HepG2 (cell line): ENCODE data around the gene SRSF3. TPM values are rescaled to one million over a fixed set of nuclear protein-coding genes. Genes with fewer than 3 reads are reported as not detected.

Experiments used
- CEBPB ChIP-seq: IDR thresholded peaks from 2 replicates; pipeline ENCODE4 v1.6.1; 2011; ENCODE audit warnings: low read depth, low read length, improper control_type of control experiment, borderline replicate concordance
- FOXP1 ChIP-seq, 2 experiments: fragments of 450-650 bp in 1 of 2; IDR thresholded peaks; 2 replicates each; pipeline ENCODE4 v1.6.1; 2017 to 2018; ENCODE audit warnings: antibody characterized with exemption in 1 of 2
- GABPA ChIP-seq, 2 experiments: IDR thresholded peaks; 2 replicates each; pipeline ENCODE4 v1.6.1; 2011 to 2016; ENCODE audit warnings: low read depth in 2 of 2, low read length in 1 of 2, missing biosample characterization in 1 of 2, missing genetic modification characterization in 1 of 2
- ISL2 ChIP-seq: sonication (generic); formaldehyde crosslinking; IDR thresholded peaks from 2 replicates; pipeline ENCODE4 v1.5.0; 2020; ENCODE audit warnings: missing genetic modification reagents
- MAF1 ChIP-seq: sonication (generic); formaldehyde crosslinking; IDR thresholded peaks from 2 replicates; pipeline ENCODE4 v1.5.0; 2020; ENCODE audit warnings: missing genetic modification reagents, borderline replicate concordance
- MTA1 ChIP-seq: sonication (generic); formaldehyde crosslinking; IDR thresholded peaks from 2 replicates; pipeline ENCODE4 v1.4.0; 2020; ENCODE audit warnings: missing genetic modification reagents, mild to moderate bottlenecking, borderline replicate concordance
- NAIF1 ChIP-seq: sonication (generic); formaldehyde crosslinking; IDR thresholded peaks from 2 replicates; pipeline ENCODE4 v1.5.0; 2020; ENCODE audit warnings: mild to moderate bottlenecking, missing genetic modification reagents, borderline replicate concordance
- SPEN ChIP-seq: sonication (generic); formaldehyde crosslinking; IDR thresholded peaks from 2 replicates; pipeline ENCODE4 v1.5.1; 2020; ENCODE audit warnings: low read depth, mild to moderate bottlenecking, missing genetic modification reagents
- ZNF225 ChIP-seq: sonication (generic); formaldehyde crosslinking; IDR thresholded peaks from 2 replicates; pipeline ENCODE4 v1.4.0; 2020; ENCODE audit warnings: mild to moderate bottlenecking, missing genetic modification reagents
- ZNF792 ChIP-seq: IDR thresholded peaks from 2 replicates; pipeline ENCODE4 v1.6.1; 2016
- ZNF878 ChIP-seq: sonication (generic); formaldehyde crosslinking; IDR thresholded peaks from 2 replicates; pipeline ENCODE4 v1.8.1; 2023; ENCODE audit warnings: mild to moderate bottlenecking, missing genetic modification reagents, moderate library complexity
- polyA plus RNA-seq, 8 experiments: library from polyadenylated mRNA; depleted of rRNA in 3 of 8; stranded (reverse) in 7 of 8; unstranded in 1 of 8; fragments of >200 nt; fragmentation: Illumina TruSeq in 4 of 8; extraction: Trizol in 4 of 8; gene quantifications; 2 replicates each; pipeline versions ENCODE4 v1.2.1 to v1.2.3, GENCODE V29; 2011 to 2016; ENCODE audit warnings: low read depth in 4 of 8, missing spikeins in 1 of 8, mixed read lengths in 1 of 8; ENCODE audit not compliant: insufficient read depth in 1 of 8
- total RNA-seq, 5 experiments: library from RNA; depleted of rRNA; stranded (reverse); fragments of >200 nt; fragmentation: Illumina TruSeq; extraction: Trizol; gene quantifications; 2 replicates each; pipeline ENCODE4 v1.2.3, GENCODE V29; 2016; ENCODE audit warnings: low read depth in 1 of 5
- TF ChIP-seq, protein P1 (sequence below): fragments of 450-650 bp; IDR thresholded peaks from 2 replicates; pipeline ENCODE4 v1.6.1; 2017
- TF ChIP-seq, protein P2 (sequence below): IDR thresholded peaks from 2 replicates; pipeline ENCODE4 v1.4.0; 2020; ENCODE audit warnings: mild to moderate bottlenecking, missing genetic modification reagents
- TF ChIP-seq, protein P3 (sequence below): sonication (generic); formaldehyde crosslinking; IDR thresholded peaks from 2 replicates; pipeline ENCODE4 v1.4.0; 2020; ENCODE audit warnings: missing genetic modification reagents, mild to moderate bottlenecking, borderline replicate concordance
- TF ChIP-seq, protein P4 (sequence below): sonication (generic); formaldehyde crosslinking; IDR thresholded peaks from 2 replicates; pipeline ENCODE4 v1.8.0; 2022; ENCODE audit warnings: missing genetic modification reagents, low read depth, mild to moderate bottlenecking, borderline replicate concordance
- TF ChIP-seq, protein P5 (sequence below): sonication (generic); formaldehyde crosslinking; conservative IDR thresholded peaks from 2 replicates; pipeline ENCODE4 v1.4.0; 2020; ENCODE audit warnings: missing genetic modification reagents
- TF ChIP-seq, protein P6 (sequence below): sonication (generic); formaldehyde crosslinking; IDR thresholded peaks from 2 replicates; pipeline ENCODE4 v1.4.0; 2020; ENCODE audit warnings: mild to moderate bottlenecking, missing genetic modification reagents

SRSF3 gene
- total and polyA plus RNA-seq, 2 of the 13 experiments (the other 11 are each of a cell fraction or from before 2014, with no cell fraction given): 206 to 684 TPM

DNA sequence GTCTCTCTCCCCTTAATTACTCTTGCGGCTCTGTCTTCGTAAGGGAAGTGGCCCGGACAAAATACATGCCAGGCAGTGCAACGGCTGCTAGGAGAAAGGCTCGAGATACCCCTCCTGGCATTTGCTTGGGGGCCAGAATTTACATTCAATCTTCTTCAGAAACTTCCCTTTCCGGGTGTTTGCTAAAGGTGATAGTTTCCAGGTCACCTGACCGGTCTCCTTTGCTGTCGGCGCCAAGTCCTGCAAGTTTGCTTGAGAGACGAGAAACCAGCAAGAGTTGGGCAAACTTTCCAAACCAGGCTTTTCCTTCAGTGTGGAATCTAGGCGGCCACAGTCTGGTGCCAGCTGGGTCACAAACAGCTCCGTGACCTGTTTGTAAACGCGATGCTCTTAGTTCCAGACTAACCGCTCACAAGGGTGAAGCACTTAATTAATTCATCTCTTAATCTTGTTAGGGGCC lies 563 bp upstream of the SRSF3 start (continued):
- TF ChIP-seq MTA1 (no peak), MAF1 (CRISPR knock-in tag) (0 out of 2 replicates have a peak, but pooled peaks have one; percentile 22), ZNF792 (CRISPR knock-in tag) (0 out of 2 replicates have a peak, but pooled peaks have one; percentile 14), ISL2 (CRISPR knock-in tag) (no peak), FOXP1 (IDR thresholded peaks at IDR 0.05) (no peak), FOXP1 (CRISPR knock-in tag; IDR thresholded peaks at IDR 0.05) (no peak), ZNF878 (CRISPR knock-in tag) (no peak; the same call in 1 of the 2 replicates), CEBPB (no peak), GABPA (IDR thresholded peaks at IDR 0.05; ENCODE audit: low read depth, low read length) (peak; percentile 17; the same call in 1 of the 2 replicates), GABPA (CRISPR knock-in tag; IDR thresholded peaks at IDR 0.05; ENCODE audit: low read depth) (peak; percentile 67), SPEN (CRISPR knock-in tag) (no peak), NAIF1 (CRISPR knock-in tag) (no peak), ZNF225 (CRISPR knock-in tag) (no peak)
- TF ChIP-seq, protein P1, sequence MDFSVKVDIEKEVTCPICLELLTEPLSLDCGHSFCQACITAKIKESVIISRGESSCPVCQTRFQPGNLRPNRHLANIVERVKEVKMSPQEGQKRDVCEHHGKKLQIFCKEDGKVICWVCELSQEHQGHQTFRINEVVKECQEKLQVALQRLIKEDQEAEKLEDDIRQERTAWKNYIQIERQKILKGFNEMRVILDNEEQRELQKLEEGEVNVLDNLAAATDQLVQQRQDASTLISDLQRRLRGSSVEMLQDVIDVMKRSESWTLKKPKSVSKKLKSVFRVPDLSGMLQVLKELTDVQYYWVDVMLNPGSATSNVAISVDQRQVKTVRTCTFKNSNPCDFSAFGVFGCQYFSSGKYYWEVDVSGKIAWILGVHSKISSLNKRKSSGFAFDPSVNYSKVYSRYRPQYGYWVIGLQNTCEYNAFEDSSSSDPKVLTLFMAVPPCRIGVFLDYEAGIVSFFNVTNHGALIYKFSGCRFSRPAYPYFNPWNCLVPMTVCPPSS: no peak
- TF ChIP-seq, protein P2, sequence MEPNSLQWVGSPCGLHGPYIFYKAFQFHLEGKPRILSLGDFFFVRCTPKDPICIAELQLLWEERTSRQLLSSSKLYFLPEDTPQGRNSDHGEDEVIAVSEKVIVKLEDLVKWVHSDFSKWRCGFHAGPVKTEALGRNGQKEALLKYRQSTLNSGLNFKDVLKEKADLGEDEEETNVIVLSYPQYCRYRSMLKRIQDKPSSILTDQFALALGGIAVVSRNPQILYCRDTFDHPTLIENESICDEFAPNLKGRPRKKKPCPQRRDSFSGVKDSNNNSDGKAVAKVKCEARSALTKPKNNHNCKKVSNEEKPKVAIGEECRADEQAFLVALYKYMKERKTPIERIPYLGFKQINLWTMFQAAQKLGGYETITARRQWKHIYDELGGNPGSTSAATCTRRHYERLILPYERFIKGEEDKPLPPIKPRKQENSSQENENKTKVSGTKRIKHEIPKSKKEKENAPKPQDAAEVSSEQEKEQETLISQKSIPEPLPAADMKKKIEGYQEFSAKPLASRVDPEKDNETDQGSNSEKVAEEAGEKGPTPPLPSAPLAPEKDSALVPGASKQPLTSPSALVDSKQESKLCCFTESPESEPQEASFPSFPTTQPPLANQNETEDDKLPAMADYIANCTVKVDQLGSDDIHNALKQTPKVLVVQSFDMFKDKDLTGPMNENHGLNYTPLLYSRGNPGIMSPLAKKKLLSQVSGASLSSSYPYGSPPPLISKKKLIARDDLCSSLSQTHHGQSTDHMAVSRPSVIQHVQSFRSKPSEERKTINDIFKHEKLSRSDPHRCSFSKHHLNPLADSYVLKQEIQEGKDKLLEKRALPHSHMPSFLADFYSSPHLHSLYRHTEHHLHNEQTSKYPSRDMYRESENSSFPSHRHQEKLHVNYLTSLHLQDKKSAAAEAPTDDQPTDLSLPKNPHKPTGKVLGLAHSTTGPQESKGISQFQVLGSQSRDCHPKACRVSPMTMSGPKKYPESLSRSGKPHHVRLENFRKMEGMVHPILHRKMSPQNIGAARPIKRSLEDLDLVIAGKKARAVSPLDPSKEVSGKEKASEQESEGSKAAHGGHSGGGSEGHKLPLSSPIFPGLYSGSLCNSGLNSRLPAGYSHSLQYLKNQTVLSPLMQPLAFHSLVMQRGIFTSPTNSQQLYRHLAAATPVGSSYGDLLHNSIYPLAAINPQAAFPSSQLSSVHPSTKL (CRISPR knock-in tag): no peak
- TF ChIP-seq, protein P3, sequence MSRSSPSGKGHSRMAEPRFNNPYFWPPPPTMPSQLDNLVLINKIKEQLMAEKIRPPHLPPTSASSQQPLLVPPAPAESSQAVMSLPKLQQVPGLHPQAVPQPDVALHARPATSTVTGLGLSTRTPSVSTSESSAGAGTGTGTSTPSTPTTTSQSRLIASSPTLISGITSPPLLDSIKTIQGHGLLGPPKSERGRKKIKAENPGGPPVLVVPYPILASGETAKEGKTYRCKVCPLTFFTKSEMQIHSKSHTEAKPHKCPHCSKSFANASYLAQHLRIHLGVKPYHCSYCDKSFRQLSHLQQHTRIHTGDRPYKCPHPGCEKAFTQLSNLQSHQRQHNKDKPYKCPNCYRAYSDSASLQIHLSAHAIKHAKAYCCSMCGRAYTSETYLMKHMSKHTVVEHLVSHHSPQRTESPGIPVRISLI (CRISPR knock-in tag): no peak
- TF ChIP-seq, protein P4, sequence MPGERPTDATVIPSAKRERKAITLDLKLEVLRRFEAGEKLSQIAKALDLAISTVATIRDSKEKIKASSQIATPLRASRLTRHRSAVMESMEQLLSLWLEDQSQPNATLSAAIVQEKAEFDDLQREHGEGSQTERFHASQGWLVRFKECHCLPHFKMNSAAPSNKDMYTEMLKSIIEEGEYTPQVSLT: no peak
- TF ChIP-seq, protein P5, sequence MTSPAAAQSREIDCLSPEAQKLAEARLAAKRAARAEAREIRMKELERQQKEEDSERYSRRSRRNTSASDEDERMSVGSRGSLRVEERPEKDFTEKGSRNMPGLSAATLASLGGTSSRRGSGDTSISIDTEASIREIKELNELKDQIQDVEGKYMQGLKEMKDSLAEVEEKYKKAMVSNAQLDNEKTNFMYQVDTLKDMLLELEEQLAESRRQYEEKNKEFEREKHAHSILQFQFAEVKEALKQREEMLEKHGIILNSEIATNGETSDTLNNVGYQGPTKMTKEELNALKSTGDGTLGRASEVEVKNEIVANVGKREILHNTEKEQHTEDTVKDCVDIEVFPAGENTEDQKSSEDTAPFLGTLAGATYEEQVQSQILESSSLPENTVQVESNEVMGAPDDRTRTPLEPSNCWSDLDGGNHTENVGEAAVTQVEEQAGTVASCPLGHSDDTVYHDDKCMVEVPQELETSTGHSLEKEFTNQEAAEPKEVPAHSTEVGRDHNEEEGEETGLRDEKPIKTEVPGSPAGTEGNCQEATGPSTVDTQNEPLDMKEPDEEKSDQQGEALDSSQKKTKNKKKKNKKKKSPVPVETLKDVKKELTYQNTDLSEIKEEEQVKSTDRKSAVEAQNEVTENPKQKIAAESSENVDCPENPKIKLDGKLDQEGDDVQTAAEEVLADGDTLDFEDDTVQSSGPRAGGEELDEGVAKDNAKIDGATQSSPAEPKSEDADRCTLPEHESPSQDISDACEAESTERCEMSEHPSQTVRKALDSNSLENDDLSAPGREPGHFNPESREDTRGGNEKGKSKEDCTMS (CRISPR knock-in tag): no peak
- TF ChIP-seq, protein P6, sequence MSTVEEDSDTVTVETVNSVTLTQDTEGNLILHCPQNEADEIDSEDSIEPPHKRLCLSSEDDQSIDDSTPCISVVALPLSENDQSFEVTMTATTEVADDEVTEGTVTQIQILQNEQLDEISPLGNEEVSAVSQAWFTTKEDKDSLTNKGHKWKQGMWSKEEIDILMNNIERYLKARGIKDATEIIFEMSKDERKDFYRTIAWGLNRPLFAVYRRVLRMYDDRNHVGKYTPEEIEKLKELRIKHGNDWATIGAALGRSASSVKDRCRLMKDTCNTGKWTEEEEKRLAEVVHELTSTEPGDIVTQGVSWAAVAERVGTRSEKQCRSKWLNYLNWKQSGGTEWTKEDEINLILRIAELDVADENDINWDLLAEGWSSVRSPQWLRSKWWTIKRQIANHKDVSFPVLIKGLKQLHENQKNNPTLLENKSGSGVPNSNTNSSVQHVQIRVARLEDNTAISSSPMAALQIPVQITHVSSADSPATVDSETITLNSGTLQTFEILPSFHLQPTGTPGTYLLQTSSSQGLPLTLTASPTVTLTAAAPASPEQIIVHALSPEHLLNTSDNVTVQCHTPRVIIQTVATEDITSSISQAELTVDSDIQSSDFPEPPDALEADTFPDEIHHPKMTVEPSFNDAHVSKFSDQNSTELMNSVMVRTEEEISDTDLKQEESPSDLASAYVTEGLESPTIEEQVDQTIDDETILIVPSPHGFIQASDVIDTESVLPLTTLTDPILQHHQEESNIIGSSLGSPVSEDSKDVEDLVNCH (CRISPR knock-in tag): no peak
